Vagina (tissue), 2 donors: ENCODE data around the gene JAGN1.

Experiments used
- POLR2A ChIP-seq, 2 donors: fragments of 450-650 bp; IDR thresholded peaks; one replicate each; pipeline ENCODE4 v1.6.1; 2017; ENCODE audit warnings: antibody characterized with exemption in 2 of 2, mild to moderate bottlenecking in 2 of 2, moderate library complexity in 2 of 2
- TF ChIP-seq, protein P1 (sequence below), 3 experiments: fragments of 450-650 bp in 2 of 3; fragments of 200-600 bp in 1 of 3; sonication (generic) in 1 of 3; IDR thresholded peaks; one replicate each; pipeline ENCODE4 v1.5.1; 2017 to 2019; ENCODE audit warnings: antibody characterized with exemption in 3 of 3, mild to moderate bottlenecking in 2 of 3, moderate library complexity in 2 of 3

DNA sequence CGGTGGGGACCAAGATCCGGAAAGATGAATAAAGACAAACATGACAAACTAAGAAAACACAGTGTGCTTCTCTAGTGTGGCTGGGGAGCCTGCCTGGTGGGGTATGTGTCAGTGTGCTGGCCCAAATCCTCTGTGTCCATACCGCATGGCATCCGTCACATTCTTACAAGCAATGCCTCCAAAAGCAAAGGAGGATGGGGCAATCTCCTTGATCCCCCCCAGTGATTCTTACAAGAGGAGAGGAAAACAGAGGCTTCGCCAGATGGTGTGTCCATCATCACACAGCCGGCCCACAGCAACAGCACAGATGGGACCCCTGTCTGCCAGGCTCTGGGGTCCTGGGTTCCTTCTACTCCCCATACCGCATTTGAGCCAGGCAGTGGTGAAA lies 25.9 kb downstream of the JAGN1 start:
- TF ChIP-seq, protein P1, sequence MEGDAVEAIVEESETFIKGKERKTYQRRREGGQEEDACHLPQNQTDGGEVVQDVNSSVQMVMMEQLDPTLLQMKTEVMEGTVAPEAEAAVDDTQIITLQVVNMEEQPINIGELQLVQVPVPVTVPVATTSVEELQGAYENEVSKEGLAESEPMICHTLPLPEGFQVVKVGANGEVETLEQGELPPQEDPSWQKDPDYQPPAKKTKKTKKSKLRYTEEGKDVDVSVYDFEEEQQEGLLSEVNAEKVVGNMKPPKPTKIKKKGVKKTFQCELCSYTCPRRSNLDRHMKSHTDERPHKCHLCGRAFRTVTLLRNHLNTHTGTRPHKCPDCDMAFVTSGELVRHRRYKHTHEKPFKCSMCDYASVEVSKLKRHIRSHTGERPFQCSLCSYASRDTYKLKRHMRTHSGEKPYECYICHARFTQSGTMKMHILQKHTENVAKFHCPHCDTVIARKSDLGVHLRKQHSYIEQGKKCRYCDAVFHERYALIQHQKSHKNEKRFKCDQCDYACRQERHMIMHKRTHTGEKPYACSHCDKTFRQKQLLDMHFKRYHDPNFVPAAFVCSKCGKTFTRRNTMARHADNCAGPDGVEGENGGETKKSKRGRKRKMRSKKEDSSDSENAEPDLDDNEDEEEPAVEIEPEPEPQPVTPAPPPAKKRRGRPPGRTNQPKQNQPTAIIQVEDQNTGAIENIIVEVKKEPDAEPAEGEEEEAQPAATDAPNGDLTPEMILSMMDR (IDR thresholded peaks at IDR 0.05), result no peak
- no peak for TF ChIP-seq POLR2A (IDR thresholded peaks at IDR 0.05)
